CD1c-positive myeloid dendritic cell (primary cell): ENCODE results near the gene SMARCC2.
A peak's percentile ranks its signal among the peaks of the same experiment; 100 is the strongest.

Experiments
- DNase-seq: peaks from one replicate; pipeline ENCODE4 v3.0.0-alpha.2; 2016; ENCODE audit errors: extremely low spot score

The SMARCC2 gene

DNA sequence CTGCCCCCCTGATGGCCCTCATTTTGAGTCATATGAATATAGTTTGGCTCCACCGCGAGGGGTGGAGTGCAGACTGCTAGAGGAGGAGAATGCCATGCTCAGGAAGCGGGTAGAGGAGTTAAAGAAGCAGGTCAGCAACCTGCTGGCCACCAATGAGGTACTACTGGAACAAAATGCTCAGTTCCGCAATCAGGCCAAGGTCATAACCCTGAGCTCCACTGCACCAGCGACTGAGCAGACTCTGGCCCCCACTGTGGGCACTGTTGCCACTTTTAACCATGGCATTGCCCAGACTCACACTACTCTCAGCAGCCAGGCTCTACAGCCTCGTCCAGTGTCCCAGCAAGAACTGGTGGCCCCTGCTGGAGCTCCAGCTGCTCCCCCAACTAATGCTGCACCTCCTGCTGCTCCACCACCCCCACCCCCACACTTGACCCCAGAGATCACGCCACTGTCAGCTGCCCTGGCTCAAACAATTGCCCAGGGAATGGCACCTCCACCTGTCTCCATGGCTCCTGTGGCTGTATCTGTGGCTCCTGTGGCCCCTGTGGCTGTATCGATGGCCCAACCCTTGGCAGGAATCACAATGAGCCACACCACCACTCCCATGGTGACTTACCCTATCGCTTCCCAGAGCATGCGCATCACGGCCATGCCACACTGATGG, 67.9 kb downstream of the SMARCC2 start:
- no peak for DNase-seq

DNA sequence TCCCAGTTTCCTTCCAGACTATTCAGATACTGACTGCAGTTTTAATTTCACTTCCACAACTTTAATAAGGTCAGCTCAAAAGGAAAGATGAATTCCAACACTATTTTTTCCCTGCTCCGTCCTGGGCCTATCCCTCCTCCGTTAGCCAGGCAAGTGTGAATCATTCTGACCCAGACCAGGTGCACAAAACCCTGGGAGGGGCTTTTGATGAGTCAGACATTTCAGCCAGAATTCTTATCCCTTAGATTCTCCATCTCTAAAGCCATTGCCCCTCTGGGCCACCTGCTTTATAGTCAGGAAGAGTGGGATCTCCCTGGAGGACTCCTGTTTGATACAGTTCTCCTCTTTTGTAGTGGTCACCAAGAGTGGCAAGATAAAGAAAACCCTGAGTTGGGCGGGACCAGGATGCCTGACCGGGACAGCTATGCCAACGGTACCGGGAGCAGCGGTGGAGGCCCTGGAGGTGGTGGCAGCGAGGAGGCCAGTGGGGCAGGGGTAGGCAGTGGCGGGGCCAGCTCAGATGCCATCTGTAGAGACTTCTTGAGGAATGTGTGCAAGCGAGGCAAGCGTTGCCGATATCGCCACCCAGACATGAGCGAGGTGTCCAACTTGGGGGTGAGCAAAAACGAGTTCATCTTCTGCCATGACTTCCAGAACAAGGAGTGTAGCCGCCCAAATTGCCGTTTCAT, 69.0 kb downstream of the SMARCC2 start:
- DNase-seq: no peak

DNA sequence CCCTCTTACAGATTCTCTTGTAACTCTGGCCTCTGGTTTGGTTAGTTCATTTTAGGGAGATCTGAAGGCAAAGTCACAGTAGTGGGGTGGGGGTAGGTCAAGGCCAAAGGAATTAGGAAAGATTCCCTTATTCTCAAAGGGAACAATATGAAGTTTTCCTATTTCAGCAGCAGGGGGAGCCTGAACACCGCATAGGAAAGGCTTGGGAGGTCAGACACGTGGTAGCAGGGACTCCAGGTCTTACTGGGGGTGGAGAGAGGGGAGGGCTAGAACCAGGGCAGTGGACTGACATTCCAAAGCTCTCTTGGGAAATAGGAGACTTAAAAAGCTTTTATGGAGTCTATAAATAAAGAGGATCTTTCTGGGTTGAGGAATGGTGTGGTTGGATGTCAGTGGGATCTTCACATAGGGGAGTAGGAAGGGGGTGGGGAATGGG, 69.9 kb downstream of the SMARCC2 start:
- DNase-seq: peak; percentile 84

- peak; percentile 78 for DNase-seq
Measured at GRCh38 chr12:56118688-56119357, 70.5 kb downstream of the SMARCC2 start.

GRCh38 chr12:56117778-56118687, 71.2 kb downstream of the SMARCC2 start, which contains the start of gene ZC3H10:
Gene ZC3H10, plus strand, starts transcription at chr12:56118266. Its CDS starts 2,297 bp downstream, at chr12:56120563.
- DNase-seq: peak; percentile 100

DNA sequence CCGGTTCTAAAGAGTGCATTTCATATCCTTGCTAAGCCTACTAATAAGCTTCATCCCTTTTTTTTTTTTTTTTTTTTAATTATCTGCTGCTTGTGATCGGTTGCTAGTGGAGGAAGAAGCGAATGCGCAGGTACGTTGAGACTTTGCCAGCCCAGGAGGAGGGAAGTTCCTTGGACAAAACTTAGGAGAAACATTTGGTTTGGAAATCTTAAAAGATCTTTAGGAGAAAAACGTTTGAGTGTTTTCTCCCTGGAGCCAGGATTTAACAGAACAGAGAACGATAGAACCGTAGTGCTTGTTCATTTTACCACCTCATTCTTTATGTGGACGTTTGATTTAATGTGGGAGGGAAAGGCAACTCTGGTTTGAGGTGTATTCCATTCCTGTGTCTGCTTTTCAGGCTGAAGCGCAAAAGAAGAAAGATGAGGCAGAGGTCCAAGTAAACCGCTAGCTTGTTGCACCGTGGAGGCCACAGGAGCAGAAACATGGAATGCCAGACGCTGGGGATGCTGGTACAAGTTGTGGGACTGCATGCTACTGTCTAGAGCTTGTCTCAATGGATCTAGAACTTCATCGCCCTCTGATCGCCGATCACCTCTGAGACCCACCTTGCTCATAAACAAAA, 72.1 kb downstream of the SMARCC2 start:
- peak; percentile 27 for DNase-seq

DNA sequence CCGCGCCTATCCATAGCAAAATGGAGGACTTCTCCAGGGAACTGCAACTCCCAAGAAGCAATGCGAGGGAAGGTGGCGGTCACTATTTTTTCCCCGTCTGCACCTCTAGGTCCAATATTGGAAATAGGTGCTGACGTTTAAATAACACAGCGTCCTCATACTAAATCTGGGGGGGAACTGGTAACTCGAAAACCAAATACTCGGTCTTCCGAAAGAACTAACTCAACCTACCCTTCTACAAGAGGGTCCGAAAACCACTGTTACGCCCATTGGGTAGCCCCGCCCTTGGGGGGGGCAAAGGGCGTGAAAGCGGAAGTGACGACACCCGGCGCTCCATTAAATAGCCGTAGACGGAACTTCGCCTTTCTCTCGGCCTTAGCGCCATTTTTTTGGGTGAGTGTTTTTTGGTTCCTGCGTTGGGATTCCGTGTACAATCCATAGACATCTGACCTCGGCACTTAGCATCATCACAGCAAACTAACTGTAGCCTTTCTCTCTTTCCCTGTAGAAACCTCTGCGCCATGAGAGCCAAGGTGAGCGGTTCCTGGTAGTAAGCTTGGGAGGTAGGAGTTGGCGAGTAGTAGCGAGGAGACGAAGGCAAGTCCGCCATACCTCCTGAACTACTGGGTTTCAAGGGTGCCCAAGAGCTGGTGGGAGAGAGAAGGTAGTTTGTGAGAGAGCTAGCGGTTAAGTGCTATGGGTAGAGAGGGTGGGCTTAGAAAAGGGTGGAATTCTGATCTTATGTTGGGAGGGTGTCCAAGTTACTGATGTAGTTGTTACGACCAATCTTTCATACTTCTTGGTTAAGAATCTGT, 72.8 kb downstream of the SMARCC2 start, which contains the start of gene RPL41:
Gene RPL41 (plus strand): TSS at position 367 of the 815 bp plus-strand sequence.
- peak; percentile 98 for DNase-seq

DNA sequence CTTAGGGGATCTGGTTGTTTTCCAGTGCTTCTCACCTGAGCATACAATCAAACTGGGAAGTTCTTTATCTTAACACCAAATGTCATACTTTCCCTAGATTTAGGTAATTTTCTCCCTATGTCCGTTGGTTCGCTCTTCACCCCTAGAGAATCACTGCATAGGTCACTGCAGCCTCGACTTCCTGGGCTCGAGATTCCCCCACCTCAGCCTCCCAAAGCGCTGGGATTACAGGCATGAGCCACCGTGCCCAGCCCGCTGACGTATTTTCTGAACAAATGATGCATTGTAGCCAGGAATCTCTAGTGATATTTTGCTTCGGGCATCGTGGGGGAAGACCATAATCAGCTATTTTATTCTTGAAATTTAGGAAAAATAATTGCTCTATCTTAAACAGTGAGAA, 74.0 kb downstream of the SMARCC2 start:
- DNase-seq: no peak

DNA sequence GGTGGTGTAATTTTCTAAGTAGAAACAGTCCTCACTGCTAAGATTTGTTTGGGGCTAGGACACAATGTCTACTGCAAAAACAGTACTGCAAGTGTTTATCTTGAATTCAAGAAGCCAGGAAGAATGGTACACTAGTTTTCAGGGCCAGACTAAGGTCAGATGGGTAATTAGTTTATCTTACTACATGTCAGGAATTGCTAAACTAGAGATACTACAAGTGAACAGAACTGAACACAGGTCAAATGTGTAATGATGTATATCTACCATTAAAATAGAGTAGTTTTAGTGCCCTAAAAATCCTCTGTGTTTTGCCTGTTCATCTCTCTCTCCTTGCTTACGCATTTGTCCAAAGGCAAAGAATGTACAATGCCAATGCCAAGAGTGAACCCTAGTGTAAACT, 75.2 kb downstream of the SMARCC2 start:
- no peak for DNase-seq
